SK-N-SH (cell line): ENCODE data around the gene ZNF620.

Experiments
- CTCF ChIP-seq: fragments of 200-600 bp; sonication (generic); IDR thresholded peaks from 2 replicates; pipeline ENCODE4 v1.6.1; 2017; ENCODE audit warnings: antibody characterized with exemption, mild to moderate bottlenecking, moderate library complexity
- FOXJ3 ChIP-seq: sonication (generic); formaldehyde crosslinking; IDR thresholded peaks from 2 replicates; pipeline ENCODE4 v1.5.1; 2020; ENCODE audit warnings: mild to moderate bottlenecking, missing genetic modification reagents
- MAX ChIP-seq: IDR thresholded peaks from 2 replicates; pipeline ENCODE4 v1.4.0; 2012; ENCODE audit warnings: low read depth
- MXI1 ChIP-seq: IDR thresholded peaks from 2 replicates; pipeline ENCODE4 v1.6.1; 2012; ENCODE audit warnings: mild to moderate bottlenecking, low read depth, low read length, improper control_type of control experiment
- YY1 ChIP-seq: IDR thresholded peaks from 2 replicates; pipeline ENCODE4 v1.4.0; 2012; ENCODE audit warnings: low read depth, mild to moderate bottlenecking

GRCh38 chr3:40524222-40524567, 18.4 kb downstream of the ZNF620 start:
- no peak for TF ChIP-seq CTCF
- no peak for TF ChIP-seq FOXJ3 (CRISPR knock-in tag)
- no peak for TF ChIP-seq MAX
- TF ChIP-seq MXI1 = no peak
- TF ChIP-seq YY1 = no peak
